Suprapubic skin (tissue), 3 donors: Measurements from ENCODE around the gene P2RY2.

Experiments
- CTCF ChIP-seq, 2 donors: fragments of 200-600 bp in 1 of 2; fragments of 450-650 bp in 1 of 2; sonication (generic) in 1 of 2; IDR thresholded peaks; one replicate each; pipeline ENCODE4 v1.5.1; 2016 to 2019; ENCODE audit warnings: antibody characterized with exemption in 2 of 2, mild to moderate bottlenecking in 1 of 2, moderate library complexity in 1 of 2
- EP300 ChIP-seq: sonication (generic); formaldehyde crosslinking; IDR thresholded peaks from one replicate; pipeline ENCODE4 v1.6.1; 2017; ENCODE audit warnings: antibody characterized with exemption
- POLR2A ChIP-seq, 2 donors: fragments of 450-650 bp; IDR thresholded peaks; one replicate each; pipeline ENCODE4 v1.6.1; 2017; ENCODE audit warnings: antibody characterized with exemption in 2 of 2, mild to moderate bottlenecking in 2 of 2, moderate library complexity in 2 of 2

GRCh38 chr11:73176145-73176873, 41.8 kb upstream of the P2RY2 start:
- TF ChIP-seq POLR2A (IDR thresholded peaks at IDR 0.05) (no peak), EP300 (no peak), CTCF (IDR thresholded peaks at IDR 0.05) (no peak)
